Prostate gland (tissue), 2 donors: ENCODE results near the gene YTHDF1. TPM values are rescaled to one million over a fixed set of nuclear protein-coding genes. Genes with fewer than 3 reads are reported as not detected.

Source experiments
- DNase-seq: peaks from one replicate; pipeline ENCODE4 v3.0.0-alpha.2; 2019; ENCODE audit warnings: low spot score
- H3K27ac ChIP-seq, 2 donors: fragments of 200-600 bp; sonication (generic); 2 replicates each; pipeline ENCODE4 v1.5.1; 2017 to 2019
- H3K27me3 ChIP-seq: fragments of 200-600 bp; sonication (generic); replicated peaks from 2 replicates; pipeline ENCODE4 v1.5.1; 2019; ENCODE audit not compliant: insufficient read depth
- H3K36me3 ChIP-seq, 2 donors: fragments of 200-600 bp; sonication (generic); 1 replicate in 1 of 2; 2 replicates in 1 of 2; pipeline versions ENCODE4 v1.5.1 to v1.8.1; 2017 to 2019
- H3K4me1 ChIP-seq: fragments of 200-600 bp; sonication (generic); replicated peaks from 2 replicates; pipeline ENCODE4 v1.5.1; 2019
- H3K4me3 ChIP-seq, 2 donors: fragments of 200-600 bp; sonication (generic); 2 replicates each; pipeline ENCODE4 v1.5.1; 2017 to 2019
- H3K9me3 ChIP-seq: fragments of 200-600 bp; sonication (generic); 2 replicates; pipeline ENCODE4 v1.5.1; 2017
- POLR2A ChIP-seq: fragments of 450-650 bp; IDR thresholded peaks from one replicate; pipeline ENCODE4 v1.6.1; 2016; ENCODE audit warnings: antibody characterized with exemption, mild to moderate bottlenecking
- POLR2AphosphoS5 ChIP-seq: sonication (generic); formaldehyde crosslinking; IDR thresholded peaks from one replicate; pipeline ENCODE4 v1.6.1; 2017; ENCODE audit warnings: antibody characterized with exemption
- WGBS: methylation state at CpG from one replicate; pipeline ENCODE4 v1.1.5; 2018; 5-methylcytosine and 5-hydroxymethylcytosine counted together
- intact Hi-C: fragments of 100-400 bp; cut with DNase I; formaldehyde crosslinking; loops from one replicate; pipeline ENCODE4 v1.14.2; 2022
- total RNA-seq, 2 donors: library from RNA; depleted of rRNA; stranded (reverse); fragments of >200 nt; gene quantifications; one replicate each; pipeline ENCODE4 v1.1.0, GENCODE V29; 2016
- TF ChIP-seq, protein P1 (sequence below), 4 experiments: fragments of 200-600 bp in 2 of 4; fragments of 450-650 bp in 2 of 4; sonication (generic) in 2 of 4; IDR thresholded peaks; 1 replicate in 3 of 4; 2 replicates in 1 of 4; pipeline ENCODE4 v1.5.1; 2016 to 2019; ENCODE audit warnings: antibody characterized with exemption in 4 of 4, mild to moderate bottlenecking in 2 of 4, moderate library complexity in 2 of 4

YTHDF1 gene
- total RNA-seq, result 10 to 100 TPM; 28.8 to 46.0 TPM

DNA sequence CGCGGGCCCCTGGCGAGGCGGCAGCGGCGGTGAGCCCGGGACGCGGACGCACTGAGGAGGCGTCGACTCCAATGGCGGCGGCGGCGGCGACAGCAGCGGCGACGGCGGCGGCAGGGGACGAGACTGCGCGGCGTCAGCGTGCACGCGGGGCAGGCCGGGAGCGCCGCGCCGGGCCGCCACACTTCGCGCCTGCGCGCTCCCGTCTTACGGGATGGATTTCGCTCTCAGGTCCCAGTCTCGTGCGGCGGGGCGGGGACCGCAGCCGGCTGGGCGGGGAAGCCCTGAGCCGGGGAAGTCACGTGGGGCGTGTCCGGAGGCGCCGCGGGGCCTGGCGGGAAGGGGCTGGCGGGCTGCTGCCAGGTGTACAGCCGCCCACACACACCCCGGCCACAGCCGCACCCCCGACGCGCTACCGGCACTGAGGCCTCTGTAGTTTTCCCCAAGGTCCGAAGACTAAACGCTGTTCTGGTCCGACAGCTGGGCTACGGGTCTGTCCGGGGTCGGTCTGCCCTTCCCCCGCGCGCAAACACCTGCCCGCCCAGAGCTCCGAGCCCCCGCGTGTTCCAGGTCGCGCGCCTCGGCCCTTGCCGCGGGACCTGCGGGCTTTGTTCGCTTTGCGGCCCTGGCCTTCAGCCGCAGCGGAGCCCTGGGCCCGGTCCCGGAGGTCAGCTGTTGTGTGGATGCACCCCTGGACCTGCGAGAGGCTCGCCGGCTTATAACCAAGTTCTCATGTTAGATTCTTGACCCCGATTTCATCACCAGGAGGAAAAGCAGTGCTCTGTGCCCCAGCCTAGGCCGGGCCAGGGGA lies at the start of gene YTHDF1:
Gene YTHDF1 (minus strand): TSS at position 91 of the 808 bp plus-strand sequence. CDS start 239 bp downstream, outside the sequence.
- Histone ChIP-seq H3K9me3 (no peaks in the 10 kb centered on the region), H3K4me1 (peaks cover 8% of the 10 kb centered on the region), H3K27me3 (no peaks in the 10 kb centered on the region), H3K4me3 (peak within 1 kb of the TSS; percentile 94 to 97), H3K27ac (peak within 1 kb of the TSS; percentile 79 to 81), H3K36me3 (no peaks in the 10 kb centered on the region)
- WGBS, result 1% methylated on average over 70 of the region's 96 CpGs
- intact Hi-C loops, result no loop called here
- TF ChIP-seq, protein P1, sequence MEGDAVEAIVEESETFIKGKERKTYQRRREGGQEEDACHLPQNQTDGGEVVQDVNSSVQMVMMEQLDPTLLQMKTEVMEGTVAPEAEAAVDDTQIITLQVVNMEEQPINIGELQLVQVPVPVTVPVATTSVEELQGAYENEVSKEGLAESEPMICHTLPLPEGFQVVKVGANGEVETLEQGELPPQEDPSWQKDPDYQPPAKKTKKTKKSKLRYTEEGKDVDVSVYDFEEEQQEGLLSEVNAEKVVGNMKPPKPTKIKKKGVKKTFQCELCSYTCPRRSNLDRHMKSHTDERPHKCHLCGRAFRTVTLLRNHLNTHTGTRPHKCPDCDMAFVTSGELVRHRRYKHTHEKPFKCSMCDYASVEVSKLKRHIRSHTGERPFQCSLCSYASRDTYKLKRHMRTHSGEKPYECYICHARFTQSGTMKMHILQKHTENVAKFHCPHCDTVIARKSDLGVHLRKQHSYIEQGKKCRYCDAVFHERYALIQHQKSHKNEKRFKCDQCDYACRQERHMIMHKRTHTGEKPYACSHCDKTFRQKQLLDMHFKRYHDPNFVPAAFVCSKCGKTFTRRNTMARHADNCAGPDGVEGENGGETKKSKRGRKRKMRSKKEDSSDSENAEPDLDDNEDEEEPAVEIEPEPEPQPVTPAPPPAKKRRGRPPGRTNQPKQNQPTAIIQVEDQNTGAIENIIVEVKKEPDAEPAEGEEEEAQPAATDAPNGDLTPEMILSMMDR (IDR thresholded peaks at IDR 0.05), result peak in 1 of 4 experiments; percentile 12
- TF ChIP-seq POLR2AphosphoS5 (peak; percentile 90), POLR2A (peak; percentile 75)
- DNase-seq, result peak; percentile 96

DNA sequence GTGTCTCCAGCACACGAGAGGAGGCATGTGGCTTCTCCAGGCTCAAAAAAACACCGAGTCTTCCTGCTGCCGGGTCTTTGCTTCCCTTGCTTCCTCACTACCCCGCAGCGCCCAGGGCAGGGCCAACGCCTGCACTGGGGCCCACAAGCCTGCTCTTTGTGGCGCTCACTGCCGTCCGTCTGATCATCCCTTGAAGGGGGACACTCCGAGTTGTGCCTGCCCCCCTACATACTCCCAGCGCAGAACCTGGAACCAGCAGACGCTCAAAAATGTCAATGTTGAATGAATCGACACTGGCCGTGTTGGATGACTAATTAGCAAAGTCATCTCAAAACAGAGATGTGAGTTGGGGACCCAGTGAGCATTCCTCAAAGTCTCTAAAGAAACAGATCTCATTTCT lies 48.6 kb upstream of the YTHDF1 start:
- Histone ChIP-seq H3K4me1 (no peaks in the 10 kb centered on the region), H3K4me3 (no peak overlapping the region), H3K9me3 (no peaks in the 10 kb centered on the region), H3K36me3 (no peaks in the 10 kb centered on the region), H3K27ac (no peak overlapping the region), H3K27me3 (peaks cover 5% of the 10 kb centered on the region)
- WGBS, result 34% methylated on average over 14 of the region's 14 CpGs
- DNase-seq, result no peak
- no peak for TF ChIP-seq POLR2AphosphoS5
- TF ChIP-seq POLR2A, result no peak
- TF ChIP-seq, protein P1 (IDR thresholded peaks at IDR 0.05), result no peak
- intact Hi-C loops, result no loop called here

DNA sequence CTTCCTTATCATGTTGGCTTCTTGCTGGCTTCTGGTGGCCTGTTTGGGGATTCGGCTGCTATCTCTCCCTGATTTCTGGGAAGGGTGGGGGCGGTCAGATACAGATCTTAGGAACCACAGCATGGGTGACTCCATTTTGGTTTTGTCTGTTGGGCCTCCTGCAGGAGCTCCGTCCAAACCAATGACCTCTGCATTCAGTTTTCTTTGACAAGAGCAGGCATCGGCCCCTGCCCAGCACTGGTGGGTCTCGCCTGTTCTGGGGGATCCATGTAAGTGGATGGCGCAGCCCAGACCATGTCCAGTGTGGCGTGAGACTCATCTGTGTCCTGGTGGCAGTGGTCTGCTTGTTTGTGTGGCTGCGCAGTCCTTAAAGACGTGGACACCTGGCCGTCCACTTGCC lies 48.1 kb upstream of the YTHDF1 start:
- DNase-seq, result no peak
- TF ChIP-seq POLR2AphosphoS5 (no peak), POLR2A (no peak)
- TF ChIP-seq, protein P1 (IDR thresholded peaks at IDR 0.05), result no peak
- Histone ChIP-seq H3K27me3 (peaks cover 5% of the 10 kb centered on the region), H3K36me3 (no peaks in the 10 kb centered on the region), H3K4me3 (no peak overlapping the region), H3K4me1 (no peaks in the 10 kb centered on the region), H3K9me3 (no peaks in the 10 kb centered on the region), H3K27ac (no peak overlapping the region)
- intact Hi-C loops, result no loop called here
- WGBS, result 92% methylated on average over 10 of the region's 10 CpGs

DNA sequence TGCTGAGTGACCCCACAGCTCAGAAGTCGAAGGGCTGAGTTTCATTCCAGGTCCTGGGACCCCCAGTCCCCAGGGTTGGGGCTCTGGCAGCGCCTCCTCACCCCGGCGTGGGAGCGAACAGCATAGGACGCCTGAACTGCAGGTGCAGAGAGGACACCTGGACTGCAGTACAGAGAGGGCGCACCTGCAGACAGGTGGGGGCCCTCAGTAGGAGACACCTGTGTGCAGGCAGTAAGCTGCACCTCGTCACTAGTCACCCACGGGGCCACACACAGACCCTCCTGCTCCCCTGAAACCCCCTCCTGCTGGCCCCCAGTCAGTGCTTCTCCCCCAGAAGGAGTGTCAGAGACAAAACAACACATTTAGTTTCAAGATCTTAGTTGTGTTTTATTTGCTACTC lies 46.9 kb upstream of the YTHDF1 start:
- 88% methylated on average over 9 of the region's 9 CpGs for WGBS
- Histone ChIP-seq H3K36me3 (no peaks in the 10 kb centered on the region), H3K9me3 (no peaks in the 10 kb centered on the region), H3K27me3 (peaks cover 5% of the 10 kb centered on the region), H3K27ac (no peak overlapping the region), H3K4me1 (no peaks in the 10 kb centered on the region), H3K4me3 (no peak overlapping the region)
- no peak for TF ChIP-seq POLR2A
- TF ChIP-seq, protein P1 (IDR thresholded peaks at IDR 0.05), result no peak
- no peak for TF ChIP-seq POLR2AphosphoS5
- no peak for DNase-seq
- intact Hi-C loops, result no loop called here
